ENCODE results near the gene XIRP1. TPM values are rescaled to one million over a fixed set of nuclear protein-coding genes. Genes with fewer than 3 reads are reported as not detected.

Gene XIRP1
- total RNA-seq, 4 donors from 2014 or later = not detected

DNA sequence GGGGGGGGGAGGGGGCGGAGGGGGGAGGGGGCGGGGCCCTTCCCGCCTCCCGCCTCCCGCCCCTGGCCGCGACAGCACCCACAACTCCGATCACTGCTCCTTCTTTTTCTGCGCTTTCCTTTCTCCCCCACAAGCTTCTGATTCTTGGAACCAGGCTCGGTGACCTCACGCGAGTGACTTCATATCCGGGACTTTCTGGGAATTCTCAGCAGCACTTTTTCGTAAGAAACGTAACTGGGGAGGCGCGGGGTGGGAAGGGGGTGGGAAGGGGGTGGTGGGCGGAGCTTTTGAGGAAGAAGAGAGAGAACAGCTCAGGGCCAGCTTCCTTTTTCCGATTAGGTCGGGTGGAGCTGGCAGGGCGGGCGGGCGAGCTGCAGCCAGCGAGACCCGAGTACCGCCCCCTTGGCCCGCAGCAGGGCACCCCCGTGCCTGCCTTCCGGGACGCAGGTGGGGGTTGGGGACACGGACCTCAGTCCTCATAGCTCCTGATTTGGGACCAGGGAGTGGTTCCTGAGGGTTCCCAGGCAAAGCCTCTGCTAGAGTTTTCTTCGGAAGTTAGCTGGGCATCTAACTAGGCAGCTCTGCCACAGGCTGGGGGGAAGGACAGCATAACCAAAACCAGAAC is 14.6 kb downstream of the XIRP1 start:
- TF ChIP-seq, protein P1, sequence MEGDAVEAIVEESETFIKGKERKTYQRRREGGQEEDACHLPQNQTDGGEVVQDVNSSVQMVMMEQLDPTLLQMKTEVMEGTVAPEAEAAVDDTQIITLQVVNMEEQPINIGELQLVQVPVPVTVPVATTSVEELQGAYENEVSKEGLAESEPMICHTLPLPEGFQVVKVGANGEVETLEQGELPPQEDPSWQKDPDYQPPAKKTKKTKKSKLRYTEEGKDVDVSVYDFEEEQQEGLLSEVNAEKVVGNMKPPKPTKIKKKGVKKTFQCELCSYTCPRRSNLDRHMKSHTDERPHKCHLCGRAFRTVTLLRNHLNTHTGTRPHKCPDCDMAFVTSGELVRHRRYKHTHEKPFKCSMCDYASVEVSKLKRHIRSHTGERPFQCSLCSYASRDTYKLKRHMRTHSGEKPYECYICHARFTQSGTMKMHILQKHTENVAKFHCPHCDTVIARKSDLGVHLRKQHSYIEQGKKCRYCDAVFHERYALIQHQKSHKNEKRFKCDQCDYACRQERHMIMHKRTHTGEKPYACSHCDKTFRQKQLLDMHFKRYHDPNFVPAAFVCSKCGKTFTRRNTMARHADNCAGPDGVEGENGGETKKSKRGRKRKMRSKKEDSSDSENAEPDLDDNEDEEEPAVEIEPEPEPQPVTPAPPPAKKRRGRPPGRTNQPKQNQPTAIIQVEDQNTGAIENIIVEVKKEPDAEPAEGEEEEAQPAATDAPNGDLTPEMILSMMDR (IDR thresholded peaks at IDR 0.05; ENCODE audit: low read depth) = no peak

DNA sequence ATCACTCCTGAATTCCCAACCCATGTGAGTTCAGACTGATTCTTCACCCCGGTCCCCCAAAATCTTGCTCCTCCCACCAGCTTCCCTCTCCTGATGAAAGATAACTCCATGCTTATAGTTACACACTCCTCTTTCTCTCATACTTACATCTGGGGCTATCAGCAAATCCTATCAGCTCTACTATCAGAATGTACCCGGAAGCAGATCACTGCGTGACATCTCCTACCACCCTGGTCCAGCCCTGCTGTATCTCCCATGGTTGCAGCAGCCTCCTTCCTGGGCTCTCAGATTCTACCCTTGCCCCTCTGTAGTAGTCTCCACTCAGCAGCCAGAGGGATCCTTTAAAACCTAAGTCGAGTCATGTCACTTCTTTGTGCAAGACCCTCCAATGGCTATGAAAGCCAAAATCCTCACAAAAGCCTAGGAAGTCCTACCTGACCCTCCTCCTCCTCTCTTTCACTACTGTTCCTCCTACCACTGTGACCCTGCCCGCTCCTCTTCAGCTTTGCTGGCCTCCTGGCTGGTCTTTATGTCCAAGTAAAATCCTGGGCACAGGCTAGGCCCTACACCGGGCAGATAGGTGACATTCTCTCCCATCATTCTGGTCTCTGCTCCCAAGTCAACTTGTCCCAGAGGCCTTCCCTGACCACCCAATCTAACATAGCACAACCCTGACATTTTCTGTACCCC is 16.2 kb downstream of the XIRP1 start:
- TF ChIP-seq, protein P1 (IDR thresholded peaks at IDR 0.05; ENCODE audit: low read depth) = no peak

DNA sequence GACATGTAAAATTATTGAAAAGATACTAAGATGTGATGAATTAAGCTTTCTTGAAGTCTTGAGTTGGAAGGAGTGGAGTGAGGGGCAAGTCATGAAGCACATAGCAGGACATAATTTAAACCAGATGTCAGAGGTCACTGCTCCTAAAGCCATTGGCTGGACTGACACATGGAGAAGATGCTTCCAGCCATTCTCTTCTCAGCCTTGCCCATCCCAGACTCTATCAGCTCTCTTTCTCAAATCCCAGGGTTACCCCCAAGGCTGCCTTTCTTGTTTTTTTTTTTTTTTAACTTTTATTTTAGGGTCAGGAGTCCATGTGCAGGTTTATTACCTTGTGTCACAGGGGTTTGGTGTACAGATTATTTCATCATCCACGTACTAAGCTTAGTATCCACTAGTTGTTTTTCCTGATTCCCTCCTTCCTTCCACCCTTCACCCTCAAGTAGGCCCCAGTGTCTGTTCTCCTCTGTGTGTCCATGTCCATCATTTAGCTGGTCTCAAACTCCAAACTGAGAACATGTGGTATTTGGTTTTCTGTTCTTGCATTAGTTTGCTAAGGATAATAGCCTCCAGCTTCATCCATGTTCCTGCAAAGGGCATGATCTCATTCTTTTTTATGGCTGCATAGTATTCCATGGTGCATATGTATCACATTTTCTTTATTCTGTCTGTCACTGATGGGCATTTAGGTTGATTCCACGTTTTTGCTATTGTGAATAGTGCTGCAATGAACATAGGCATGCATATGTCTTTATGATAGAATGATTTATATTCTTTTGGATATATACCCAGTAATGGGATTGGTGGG is 18.9 kb downstream of the XIRP1 start:
- TF ChIP-seq, protein P1 (IDR thresholded peaks at IDR 0.05; ENCODE audit: low read depth) = no peak

DNA sequence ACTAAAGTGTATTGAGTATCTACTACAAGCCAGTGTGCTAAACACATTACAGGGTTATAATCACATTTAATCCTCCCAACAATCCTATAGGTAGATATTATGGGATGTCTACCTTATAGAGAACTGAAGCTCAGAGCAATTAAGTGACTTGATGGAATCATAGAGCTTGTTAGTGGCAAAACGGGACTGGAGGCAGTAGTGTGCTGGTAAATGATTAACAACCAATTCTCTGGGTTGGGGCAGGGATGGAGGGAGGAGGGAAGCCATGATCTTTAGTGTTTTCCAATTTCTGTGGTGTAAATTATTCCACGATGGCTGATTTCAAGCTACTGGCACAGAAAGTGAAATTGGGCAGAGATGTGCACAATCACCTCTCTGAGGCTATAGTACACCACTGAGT is 20.5 kb downstream of the XIRP1 start:
- TF ChIP-seq, protein P1 (IDR thresholded peaks at IDR 0.05; ENCODE audit: low read depth) = no peak

DNA sequence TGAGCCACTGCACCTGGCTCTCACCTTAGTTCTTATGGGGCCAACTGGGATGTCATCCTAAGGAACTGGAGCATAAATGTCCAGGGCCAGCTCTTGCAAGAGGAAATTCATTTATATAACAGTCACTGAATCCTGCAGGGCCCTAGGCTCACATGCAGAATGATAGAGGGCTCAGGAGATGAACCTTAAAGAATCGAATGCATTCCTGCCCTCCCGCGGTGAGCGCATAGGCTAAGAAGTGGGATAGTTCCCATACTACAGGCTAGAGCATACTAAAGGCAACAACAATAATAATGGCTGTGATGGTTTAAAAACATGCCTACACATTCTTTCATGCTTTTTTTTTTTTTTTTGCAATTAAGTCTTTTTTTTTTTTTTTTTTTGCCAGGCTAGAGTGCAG is 21.9 kb downstream of the XIRP1 start:
- TF ChIP-seq, protein P1 (IDR thresholded peaks at IDR 0.05; ENCODE audit: low read depth) = no peak

DNA sequence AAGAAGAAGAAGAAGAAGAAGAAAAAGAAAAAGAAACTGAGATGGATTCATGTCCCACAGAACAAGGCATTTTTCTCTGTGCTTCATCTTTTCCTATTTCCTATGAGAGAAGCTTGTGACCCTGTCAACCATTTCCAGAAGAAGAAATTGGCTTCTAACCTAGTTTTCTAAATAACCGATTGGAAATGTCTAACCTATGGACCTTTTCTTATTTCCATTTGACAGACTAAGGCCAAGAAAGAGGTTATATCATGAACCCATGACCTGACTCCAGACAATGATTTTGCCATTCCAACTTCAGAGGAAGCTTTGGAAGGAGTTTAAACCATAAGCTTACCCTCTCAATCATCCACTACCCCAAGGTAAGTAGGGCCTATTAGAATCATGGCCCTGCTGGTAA is 22.7 kb downstream of the XIRP1 start:
- TF ChIP-seq, protein P1 (IDR thresholded peaks at IDR 0.05; ENCODE audit: low read depth) = no peak

DNA sequence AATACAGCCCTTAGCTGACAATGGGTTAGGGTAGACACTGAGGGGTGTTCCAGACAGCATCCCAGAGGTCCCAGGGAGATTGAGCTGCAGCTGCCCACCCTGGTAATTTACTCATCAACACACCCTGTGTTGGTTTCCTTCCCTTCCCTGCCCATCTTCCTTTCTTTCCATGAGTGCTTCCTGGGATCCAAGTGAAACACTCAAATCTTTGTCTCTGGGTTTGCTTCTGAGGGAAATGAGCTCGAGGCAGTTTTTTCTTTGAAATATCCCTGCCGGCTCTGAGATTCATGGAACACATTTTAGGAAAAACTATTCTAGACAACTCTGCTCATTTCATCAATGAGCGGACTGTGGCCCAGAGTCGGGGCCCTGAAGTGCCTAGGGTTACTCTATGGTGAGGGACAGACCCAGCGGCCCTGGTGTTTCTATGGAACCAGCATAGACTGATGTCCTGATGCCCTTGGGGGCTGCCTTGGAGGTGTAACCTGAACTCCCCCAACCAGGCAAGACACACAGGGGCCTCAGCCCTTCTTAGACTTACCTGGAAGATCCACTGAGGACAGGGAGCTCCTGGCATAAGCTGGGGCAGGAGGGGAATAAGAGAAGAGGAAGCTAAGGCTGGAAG is 24.1 kb downstream of the XIRP1 start:
- TF ChIP-seq, protein P1 (IDR thresholded peaks at IDR 0.05; ENCODE audit: low read depth) = no peak
